NCI-H2227 (cell line): ENCODE data around the gene TMUB2.
A peak's percentile ranks its signal among the peaks of the same experiment; 100 is the strongest.

Experiments
- DNase-seq: peaks from one replicate; lab custom pipeline; 2025; ENCODE audit not compliant: unreplicated experiment; lab: John Stamatoyannopoulos, UW

TMUB2 gene

GRCh38 chr17:44176671-44177501 lies 9.9 kb upstream of the TMUB2 start:
- no peak for DNase-seq

GRCh38 chr17:44177640-44178039 lies 9.1 kb upstream of the TMUB2 start:
- DNase-seq, result no peak

- DNase-seq, result no peak
Observed at GRCh38 chr17:44178133-44178532, 8.6 kb upstream of the TMUB2 start.

DNA sequence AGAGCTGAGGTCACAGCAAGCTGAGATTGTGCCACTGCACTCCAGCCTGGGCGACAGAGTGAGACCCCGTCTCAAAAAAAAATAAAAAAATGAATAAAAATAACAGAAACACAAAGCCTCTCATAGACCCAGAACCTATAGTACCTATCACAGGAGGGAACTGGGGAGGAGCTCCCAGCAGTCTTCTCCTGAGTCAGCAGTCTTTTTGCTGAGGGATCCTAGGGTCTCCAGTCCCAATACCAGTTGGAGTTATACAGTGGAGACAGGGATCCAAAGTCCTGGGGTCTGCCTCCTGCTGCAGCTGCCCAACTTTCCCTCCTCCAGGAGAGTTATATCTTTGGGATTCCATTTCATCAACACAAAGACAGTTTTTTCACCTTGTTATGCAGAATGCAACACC lies 3.7 kb upstream of the TMUB2 start:
- no peak for DNase-seq

GRCh38 chr17:44184212-44184810 lies 2.5 kb upstream of the TMUB2 start:
- DNase-seq, result no peak

DNA sequence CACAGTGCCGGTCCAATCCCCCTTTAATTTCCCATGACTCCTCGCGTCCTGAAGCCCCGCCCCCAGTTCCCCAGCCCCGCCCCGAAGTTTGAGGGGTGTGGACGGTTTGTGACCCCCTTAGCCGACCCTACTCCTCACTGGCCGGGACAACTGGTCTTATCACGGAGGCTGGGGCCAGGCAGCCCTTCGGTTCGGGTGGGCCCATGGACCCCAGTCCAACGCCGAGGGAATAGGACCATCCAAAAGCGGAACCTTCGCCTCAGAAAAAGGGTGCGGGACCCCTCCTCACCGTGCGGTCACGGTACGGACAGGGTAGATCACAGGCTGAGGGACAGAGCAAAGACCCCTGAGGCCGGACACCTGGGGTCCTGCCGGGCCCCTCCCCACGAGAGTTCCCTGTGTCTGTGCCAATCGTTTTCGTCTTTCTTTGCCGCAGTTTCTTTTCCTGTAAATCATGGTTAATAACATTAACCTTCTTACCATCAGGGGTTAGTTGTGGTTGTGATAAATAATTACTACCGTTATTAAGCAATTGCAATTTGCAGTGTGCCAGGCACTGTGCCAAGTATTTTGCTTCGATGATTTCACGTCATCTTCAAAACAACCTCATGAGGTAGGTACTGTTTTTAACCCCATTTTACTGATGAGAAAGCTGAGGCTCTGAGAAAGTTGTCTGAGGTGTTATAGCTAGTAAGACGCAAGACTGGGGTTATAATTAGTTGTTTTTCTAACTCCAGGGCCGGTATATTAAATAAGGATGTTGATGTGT lies 543 bp downstream of the TMUB2 start:
- DNase-seq, result peak; percentile 88

DNA sequence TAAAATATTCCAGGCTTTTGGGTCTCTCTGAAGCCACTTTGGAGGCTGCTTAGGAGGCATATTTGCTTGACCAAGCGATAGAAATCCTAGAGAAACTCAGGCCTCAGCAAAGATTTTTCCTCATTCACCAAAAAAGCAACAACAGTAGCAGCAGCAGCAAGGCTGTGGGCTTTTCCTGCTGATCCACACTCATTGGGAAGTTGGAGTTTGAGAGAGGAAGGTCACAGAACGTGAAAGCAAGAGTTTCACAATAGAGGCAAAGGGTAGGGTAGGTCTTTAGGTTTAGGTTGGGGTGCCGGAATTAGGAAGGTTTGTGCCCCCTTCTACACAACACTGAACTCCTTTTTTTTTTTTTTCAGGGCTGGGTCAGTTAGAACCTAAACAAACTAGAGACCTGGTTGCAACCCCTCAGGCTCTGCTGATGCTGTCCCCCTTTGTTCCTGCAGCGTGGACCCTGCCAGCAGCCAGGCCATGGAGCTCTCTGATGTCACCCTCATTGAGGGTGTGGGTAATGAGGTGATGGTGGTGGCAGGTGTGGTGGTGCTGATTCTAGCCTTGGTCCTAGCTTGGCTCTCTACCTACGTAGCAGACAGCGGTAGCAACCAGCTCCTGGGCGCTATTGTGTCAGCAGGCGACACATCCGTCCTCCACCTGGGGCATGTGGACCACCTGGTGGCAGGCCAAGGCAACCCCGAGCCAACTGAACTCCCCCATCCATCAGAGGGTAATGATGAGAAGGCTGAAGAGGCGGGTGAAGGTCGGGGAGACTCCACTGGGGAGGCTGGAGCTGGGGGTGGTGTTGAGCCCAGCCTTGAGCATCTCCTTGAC lies 2.0 kb downstream of the TMUB2 start:
- DNase-seq, result no peak

GRCh38 chr17:44190481-44190880 lies 3.7 kb downstream of the TMUB2 start:
- no peak for DNase-seq

- no peak for DNase-seq
Observed at GRCh38 chr17:44191369-44191768, 4.6 kb downstream of the TMUB2 start.

DNA sequence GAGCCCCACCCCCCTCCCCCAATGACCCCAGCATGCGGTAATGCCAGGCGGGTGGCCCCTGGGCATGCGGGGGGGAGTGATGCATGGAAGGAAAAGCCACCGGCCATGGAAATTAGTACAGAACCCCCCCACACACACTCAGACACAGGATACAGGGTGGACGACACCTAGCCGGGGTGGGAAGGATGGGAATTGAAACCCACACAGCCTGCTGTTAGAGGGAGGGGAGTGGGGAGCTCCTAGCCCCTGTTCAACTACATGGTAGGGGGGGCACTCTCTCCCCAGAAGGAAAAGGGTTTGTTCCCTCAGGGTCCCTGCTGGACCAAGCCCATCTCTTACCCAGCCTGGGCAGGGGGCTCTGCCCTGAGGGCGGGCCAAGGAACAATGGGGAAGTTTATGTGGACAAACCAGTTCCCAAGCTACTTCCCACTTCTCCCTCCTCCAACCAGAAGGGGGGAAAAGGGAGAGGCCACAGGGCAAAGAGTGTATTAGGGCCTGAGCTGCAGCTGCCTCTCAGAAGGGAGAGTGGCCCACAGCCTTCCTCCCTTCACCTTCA lies 5.2 kb downstream of the TMUB2 start:
- no peak for DNase-seq

DNA sequence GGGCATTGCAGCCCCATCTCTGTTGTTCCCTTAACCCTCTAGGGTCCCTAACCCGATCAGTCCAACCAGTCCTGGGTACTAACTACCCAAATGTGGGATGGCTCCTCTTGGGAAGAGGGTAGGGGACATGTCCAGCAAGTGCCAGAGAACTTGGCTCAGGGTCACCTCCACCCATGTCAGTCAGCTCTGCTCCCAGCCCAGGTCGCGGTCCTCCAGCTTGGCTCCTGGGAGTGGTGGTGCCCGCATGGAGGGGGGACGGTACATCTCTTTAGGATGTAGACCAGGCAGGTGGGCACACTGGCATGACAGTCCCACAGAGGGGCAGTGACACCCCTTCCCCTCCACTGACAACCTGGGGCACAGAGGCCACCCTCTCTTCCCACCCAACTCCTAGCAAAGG lies 6.0 kb downstream of the TMUB2 start:
- no peak for DNase-seq

DNA sequence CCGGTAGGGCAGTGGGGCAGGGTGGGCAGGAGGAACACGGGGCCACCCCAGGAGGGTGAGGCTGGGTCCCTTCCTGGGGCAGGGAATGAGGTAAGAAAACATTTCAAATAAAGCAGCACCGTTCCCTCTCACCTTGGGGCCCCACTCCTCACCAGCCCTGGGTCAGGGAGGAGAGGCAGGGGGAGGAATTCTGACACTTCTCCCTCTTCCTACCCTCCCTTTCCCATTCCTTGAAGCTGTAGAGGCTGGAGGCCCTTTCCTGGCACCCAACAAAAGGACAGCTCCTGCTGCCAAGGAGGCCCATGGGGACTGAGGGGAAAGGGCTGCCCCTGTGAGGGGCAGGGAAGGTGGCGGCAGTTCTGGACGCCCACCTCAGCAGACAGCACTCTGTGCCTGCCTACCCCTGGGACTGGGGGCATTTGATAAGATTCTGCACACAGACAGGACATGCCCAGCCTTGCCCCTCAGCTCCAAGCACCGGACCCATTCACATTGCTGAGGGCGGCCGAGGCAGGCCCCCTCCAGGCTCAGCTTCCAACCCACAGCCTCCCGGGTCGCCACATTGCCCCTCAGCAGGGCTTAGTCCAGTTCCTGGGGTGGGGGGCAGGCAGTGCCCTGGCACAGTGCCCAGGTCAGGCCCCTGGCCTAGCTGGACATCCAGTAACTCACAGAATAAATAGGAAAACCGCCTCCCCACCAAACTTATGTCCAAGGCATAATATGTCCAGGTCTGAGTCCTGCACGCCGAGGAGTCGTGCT lies 6.7 kb downstream of the TMUB2 start:
- no peak for DNase-seq

- DNase-seq, result no peak
Observed at GRCh38 chr17:44197107-44197506, 10.3 kb downstream of the TMUB2 start.

DNA sequence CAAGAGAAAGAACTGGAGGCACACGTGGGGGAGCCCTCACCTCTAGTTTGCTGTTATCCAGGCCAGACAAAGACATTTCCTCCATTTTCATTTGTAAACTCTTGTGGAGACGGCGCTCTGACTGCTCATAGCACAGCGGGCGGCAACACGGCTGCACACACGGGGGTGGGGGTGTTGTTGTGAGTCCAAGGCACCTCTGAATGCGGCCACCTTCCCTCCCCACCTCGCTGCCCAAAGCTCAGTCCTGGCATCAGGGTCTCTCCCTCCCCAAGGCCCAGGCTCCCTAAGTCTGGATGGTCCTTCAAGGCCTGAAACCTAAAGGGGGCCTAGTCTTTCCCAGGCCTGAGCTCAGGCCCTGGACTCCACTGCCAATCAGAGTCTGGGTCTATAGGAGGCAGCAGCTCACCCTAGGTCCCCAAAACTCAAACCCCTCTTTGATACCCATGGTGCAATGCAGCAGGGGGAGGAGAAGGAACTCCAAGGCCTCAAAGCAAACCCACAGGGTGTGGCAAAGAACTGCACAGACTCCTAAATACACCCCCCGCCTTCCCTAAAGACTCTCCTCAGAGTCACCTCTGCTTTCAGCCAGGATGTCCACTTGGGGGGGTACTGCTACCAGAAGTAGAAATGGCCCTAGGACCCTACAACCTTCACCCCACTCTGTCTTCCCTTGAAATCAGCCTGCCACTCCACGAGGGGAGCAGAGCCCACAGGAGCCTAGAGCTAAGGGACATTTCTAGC lies 11.4 kb downstream of the TMUB2 start:
- DNase-seq, result peak; percentile 56

DNA sequence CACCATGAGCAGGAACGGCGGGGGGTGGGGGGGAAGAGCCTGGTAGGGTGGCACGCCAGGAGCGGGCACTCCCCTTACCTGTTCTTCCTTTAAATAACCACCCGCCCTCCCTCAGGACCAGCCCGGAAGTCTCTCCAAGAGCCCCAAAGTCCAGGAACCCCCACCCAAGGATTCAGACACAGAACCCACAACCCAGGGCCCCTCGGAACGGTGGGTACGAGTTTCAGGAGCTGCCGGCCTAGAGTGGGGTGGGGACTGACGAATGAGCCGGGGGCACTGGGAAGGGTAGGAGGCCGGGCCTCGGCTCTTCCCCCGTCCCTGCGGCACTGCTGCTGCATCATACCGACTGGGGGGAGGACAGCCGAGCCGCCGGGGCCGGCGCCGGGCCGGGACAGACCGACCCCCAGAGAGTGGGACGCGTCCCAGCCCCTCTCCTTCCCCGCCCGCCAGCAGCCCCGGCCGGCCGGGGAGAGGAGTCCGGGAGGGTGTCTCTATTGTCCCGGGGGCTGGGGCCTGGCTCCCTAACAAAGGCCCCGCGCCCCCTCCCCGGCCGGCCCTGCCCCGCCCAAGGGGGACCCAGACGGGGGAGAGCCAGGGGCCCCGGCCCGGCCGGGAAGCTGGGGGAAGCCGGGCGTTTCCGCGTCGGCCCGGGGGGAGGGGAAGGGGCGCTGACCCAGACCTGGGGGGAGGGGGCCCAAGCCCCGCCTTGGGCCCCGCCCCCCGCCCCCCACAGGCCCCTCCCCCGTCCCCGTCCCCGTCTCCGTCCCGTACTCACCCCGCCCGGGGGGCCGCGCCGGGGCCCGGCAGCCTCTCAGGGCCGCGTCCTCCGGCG lies 12.2 kb downstream of the TMUB2 start:
- DNase-seq, result peak; percentile 80

- DNase-seq, result peak; percentile 98
Observed at GRCh38 chr17:44199553-44200477, 13.0 kb downstream of the TMUB2 start, which contains the start of gene ATXN7L3. TSS of gene ATXN7L3 (minus strand) at chr17:44199884. CDS start at chr17:44198070, 1,814 bp downstream.

GRCh38 chr17:44200478-44201155 lies 13.8 kb downstream of the TMUB2 start:
- peak; percentile 81 for DNase-seq
